Spinal cord (tissue), 10 donors: ENCODE data around the gene CREG1. TPM values are rescaled to one million over a fixed set of nuclear protein-coding genes. Genes with fewer than 3 reads are reported as not detected.

ENCODE experiments used
- DNase-seq, 6 donors: peaks; one replicate each; pipeline versions ENCODE4 v3.0.0 to v3.0.0-alpha.2; 2013 to 2015; ENCODE audit warnings: low spot score in 6 of 6, low read depth in 4 of 6
- H3K27ac ChIP-seq: one replicate; pipeline ENCODE4 v1.5.1; 2013; ENCODE audit warnings: low read depth, low read length, control low read depth
- H3K27me3 ChIP-seq: one replicate; pipeline ENCODE4 v1.6.1; 2013; ENCODE audit warnings: low read length; ENCODE audit not compliant: control insufficient read depth, insufficient read depth
- H3K36me3 ChIP-seq: one replicate; pipeline ENCODE4 v1.6.1; 2013; ENCODE audit warnings: low read length; ENCODE audit not compliant: control insufficient read depth, insufficient read depth
- H3K4me1 ChIP-seq: one replicate; pipeline ENCODE4 v1.6.1; 2013; ENCODE audit warnings: low read length; ENCODE audit not compliant: control insufficient read depth, insufficient read depth
- H3K4me3 ChIP-seq: one replicate; pipeline ENCODE4 v1.5.1; 2013; ENCODE audit warnings: low read depth, low read length, control low read depth
- H3K9me3 ChIP-seq: one replicate; pipeline ENCODE4 v1.6.1; 2013; ENCODE audit warnings: low read length; ENCODE audit not compliant: control insufficient read depth, insufficient read depth
- WGBS: methylation state at CpG from one replicate; pipeline ENCODE4 v1.1.5; 2013; ENCODE audit warnings: missing lambda C conversion rate; ENCODE audit not compliant: insufficient coverage; 5-methylcytosine and 5-hydroxymethylcytosine counted together
- long read RNA-seq, 4 donors: transcript quantifications; one replicate each; lab custom pipeline, GENCODE V29; 2026
- polyA plus RNA-seq, 2 donors: library from polyadenylated mRNA; unstranded; fragments of 120-200 nt; gene quantifications; one replicate each; pipeline ENCODE4 v1.2.1, GENCODE V29; 2013; ENCODE audit not compliant: insufficient read length in 2 of 2
- total RNA-seq, 2 donors: library from RNA; depleted of rRNA in 1 of 2; stranded (reverse); fragments of 120-200 nt in 1 of 2; fragments of >200 nt in 1 of 2; gene quantifications; one replicate each; pipeline versions ENCODE4 v1.2.3 to v1.2.4, GENCODE V29; 2013 to 2014
- donor health status: healthy.

Gene CREG1
- total RNA-seq (10 to 100 TPM; 77.3 to 82.1 TPM), polyA plus RNA-seq (10 to 100 TPM; 68.6 to 69.7 TPM)
- long read RNA-seq, donor 1, transcript CREG1-201 (4 exons, 1,974 nt): major isoform, 55 of 62 reads
- long read RNA-seq, donor 1, partial matches to known transcripts: 7 of 62 reads
- long read RNA-seq, donor 1, other reads (novel, unspliced or antisense): 0 of 62 reads
- long read RNA-seq, donor 2, transcript CREG1-201 (4 exons, 1,974 nt): major isoform, 16 of 16 reads
- long read RNA-seq, donor 2, partial matches to known transcripts: 0 of 16 reads
- long read RNA-seq, donor 2, other reads (novel, unspliced or antisense): 0 of 16 reads
- long read RNA-seq, donor 3, transcript CREG1-201 (4 exons, 1,974 nt): major isoform, 27 of 27 reads
- long read RNA-seq, donor 3, partial matches to known transcripts: 0 of 27 reads
- long read RNA-seq, donor 3, other reads (novel, unspliced or antisense): 0 of 27 reads
- long read RNA-seq, donor 4, transcript CREG1-201 (4 exons, 1,974 nt): major isoform, 70 of 80 reads
- long read RNA-seq, donor 4, partial matches to known transcripts: 10 of 80 reads
- long read RNA-seq, donor 4, other reads (novel, unspliced or antisense): 0 of 80 reads

DNA sequence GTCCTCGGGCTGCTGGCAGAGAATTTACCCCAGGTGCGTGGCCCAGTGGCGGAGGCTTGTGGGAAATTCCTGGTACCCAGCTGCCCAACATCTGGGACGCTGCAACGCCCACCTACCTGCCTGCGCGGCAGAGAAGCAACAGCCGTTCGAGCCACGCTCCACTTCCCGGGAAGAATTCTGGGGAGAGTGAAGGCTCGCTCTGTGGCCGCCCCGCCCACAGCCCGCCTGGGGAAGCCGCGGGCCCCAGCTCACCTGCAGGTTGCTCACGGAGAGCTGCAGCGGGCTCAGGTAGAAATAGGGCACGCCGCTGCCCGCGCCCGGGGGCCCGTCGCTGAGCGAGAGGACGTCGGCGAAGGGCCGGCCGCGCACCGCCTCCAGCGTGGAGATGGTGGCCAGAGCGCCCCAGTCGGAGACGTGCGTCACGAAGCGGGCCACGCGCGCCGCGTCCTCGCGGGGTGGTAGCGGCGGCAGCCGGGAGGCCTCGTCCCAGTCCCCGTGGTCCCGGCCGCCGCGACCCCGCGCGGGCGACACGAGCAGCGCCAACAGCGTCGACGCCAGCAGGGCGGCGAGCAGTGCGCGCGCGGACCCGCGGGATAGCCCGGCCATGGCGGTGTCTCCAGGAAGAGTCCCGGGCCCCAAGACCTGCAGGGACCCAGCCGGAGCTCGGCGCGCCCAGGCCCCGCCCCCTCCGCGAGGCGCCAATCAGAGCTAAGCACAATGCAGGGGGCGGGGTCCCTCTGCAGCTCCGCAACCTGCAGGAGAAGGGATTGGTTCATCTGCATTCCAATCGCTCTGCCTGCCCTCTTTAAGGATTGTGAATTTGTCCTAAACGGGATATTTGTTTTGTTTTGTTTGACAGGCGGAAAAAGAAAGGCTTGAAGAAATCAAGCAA is at the start of gene CREG1:
TSS of gene CREG1 (minus strand) at position 627 of the 892 bp plus-strand sequence.
- peaks cover 13% of the 10 kb centered on the region for H3K4me1 ChIP-seq
- H3K27ac ChIP-seq: no peak within 1 kb of the TSS
- H3K4me3 ChIP-seq: peak within 1 kb of the TSS; percentile 55
- H3K9me3 ChIP-seq: no peaks in the 10 kb centered on the region
- DNase-seq: peak in 5 of 6 donors; percentile 76 to 98 (median 86)
- 1% methylated on average over 87 of the region's 90 CpGs for WGBS
- no peaks in the 10 kb centered on the region for H3K27me3 ChIP-seq
- no peaks in the 10 kb centered on the region for H3K36me3 ChIP-seq

DNA sequence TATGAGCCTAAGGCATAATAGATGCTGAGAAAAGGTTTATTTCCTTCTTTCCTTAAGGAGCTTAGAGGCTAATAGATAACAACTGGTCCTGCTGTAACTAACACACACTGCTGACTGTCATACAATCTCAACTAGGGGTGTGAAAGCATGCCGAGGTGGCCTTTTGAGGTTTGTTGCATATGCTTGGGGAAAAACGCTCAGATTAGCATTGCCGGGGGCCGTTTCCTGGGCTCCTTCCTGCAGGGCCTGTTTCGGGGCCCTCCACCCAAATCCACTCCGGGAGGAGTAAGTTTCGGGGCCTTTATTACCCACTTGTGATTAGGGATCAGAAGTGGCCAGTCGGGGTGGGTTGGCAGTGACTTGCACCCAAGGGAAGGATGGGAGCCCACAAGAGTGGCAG is 49.3 kb upstream of the CREG1 start:
- DNase-seq: no peak

DNA sequence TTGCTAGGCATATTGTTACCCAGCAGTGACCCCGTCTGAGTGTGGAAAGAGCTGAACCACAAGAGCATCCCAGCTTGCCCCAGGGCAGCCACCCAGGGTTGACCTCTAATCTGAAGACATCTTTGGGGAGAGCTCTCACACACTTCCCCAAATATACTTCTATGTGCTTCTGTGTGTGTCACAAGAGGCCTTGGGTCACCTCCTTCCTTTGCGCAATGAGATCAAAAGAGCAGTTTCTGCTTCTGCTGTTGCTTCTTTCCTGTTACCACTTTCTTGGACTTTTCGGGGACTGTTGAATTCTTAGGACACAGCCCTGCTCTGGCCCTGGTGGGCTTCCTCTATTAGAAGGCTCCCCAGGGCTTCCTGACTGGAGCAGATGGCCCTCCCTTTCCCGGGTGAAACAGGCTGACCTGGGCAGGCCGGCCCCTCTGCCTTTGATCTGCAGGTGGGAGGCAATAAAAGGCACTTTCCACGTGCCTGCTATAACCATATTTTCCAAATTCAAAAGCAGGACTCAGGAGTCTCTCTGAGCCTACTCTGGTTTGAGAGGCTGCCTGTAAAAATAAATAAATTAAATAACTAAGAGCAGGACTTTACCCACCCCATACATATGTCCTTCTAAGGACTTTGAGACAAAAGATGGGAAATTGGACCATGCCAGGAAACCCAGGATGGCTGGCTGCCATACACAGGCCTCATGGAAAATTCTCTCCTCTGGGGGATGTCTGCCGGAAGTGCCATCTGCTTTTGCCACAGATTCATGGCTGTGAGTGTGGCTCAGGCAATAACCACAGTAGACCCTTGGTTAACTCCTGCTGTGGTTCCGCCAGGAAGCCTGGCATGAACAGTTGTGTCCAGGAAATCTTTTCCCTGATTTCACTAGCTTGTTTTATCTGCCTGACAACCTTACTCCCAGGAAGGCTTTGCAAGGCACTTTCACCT is 48.2 kb upstream of the CREG1 start:
- H3K4me3 ChIP-seq: no peak overlapping the region
- H3K4me1 ChIP-seq: peaks cover 8% of the 10 kb centered on the region
- peak in 2 of 6 donors; percentile 21 to 24 for DNase-seq
- 67% methylated on average over 5 of the region's 8 CpGs for WGBS
- H3K27me3 ChIP-seq: no peaks in the 10 kb centered on the region
- H3K9me3 ChIP-seq: no peaks in the 10 kb centered on the region
- H3K36me3 ChIP-seq: no peaks in the 10 kb centered on the region
- H3K27ac ChIP-seq: peak overlapping the region; percentile 30

More for the DNA sequence above, 49.3 kb upstream of the CREG1 start:
- Histone ChIP-seq H3K4me1 (peaks cover 8% of the 10 kb centered on the region), H3K9me3 (peaks cover 4% of the 10 kb centered on the region), H3K27ac (no peak overlapping the region), H3K36me3 (no peaks in the 10 kb centered on the region), H3K27me3 (no peaks in the 10 kb centered on the region), H3K4me3 (no peak overlapping the region)
- 82% methylated on average over 8 of the region's 8 CpGs for WGBS

DNA sequence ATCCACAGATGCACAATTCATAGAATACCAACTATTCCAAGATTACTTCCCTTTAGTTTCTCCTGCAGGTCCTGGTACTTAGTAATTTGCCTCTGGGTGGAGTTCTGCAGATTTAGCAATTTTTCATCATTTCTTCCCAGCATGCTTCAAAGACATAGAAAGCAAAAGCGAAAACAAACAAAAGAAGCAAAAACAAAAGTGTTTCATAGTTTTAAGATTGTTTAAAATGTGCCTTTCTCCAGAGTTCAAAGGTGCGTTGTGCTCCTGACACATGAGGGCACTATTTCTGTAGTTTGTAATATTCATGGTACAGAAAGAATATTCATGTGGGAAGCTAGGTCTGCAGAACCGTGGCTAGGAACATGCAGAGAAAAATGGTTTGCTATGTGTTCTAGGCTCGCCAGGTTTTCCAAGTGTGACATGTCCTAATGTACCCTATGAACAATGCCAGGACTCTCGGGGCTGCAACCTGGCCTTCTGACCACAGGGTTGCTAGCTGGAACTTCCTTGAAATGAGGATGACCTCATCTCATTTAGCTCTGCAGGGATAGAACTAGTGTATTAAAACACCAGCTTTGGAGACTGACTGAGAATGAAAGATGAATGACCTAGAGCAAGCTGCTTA is 46.5 kb upstream of the CREG1 start:
- 52% methylated on average over 4 of the region's 5 CpGs for WGBS
- no peaks in the 10 kb centered on the region for H3K36me3 ChIP-seq
- no peak overlapping the region for H3K27ac ChIP-seq
- H3K4me3 ChIP-seq: no peak overlapping the region
- no peaks in the 10 kb centered on the region for H3K9me3 ChIP-seq
- no peaks in the 10 kb centered on the region for H3K27me3 ChIP-seq
- peaks cover 8% of the 10 kb centered on the region for H3K4me1 ChIP-seq
- DNase-seq: peak in 3 of 6 donors; percentile 10 to 51 (median 43)

DNA sequence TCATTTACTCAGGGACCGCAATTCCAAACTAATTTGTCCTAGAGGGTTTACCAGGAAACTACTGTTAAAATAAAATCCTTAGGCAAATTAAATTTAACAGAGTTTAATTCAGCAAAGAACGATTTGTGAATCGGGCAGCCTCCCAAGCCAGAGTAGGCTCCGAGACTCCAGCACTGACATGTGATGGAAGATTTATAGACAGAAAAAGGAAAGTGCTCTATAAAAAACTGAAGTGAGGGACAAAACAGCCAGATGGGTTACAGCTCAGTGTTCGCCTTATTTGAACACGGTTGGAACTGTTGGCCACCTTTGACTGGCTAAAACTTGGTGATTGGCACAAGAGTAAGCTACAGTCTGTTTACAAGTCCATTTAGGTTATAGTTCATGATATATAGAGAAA is 41.3 kb upstream of the CREG1 start:
- Histone ChIP-seq H3K4me1 (no peaks in the 10 kb centered on the region), H3K36me3 (no peaks in the 10 kb centered on the region), H3K4me3 (no peak overlapping the region), H3K27ac (no peak overlapping the region), H3K27me3 (no peaks in the 10 kb centered on the region), H3K9me3 (no peaks in the 10 kb centered on the region)
- peak in 1 of 6 donors; percentile 48 for DNase-seq
- WGBS: 35% methylated on average over 5 of the region's 6 CpGs

DNA sequence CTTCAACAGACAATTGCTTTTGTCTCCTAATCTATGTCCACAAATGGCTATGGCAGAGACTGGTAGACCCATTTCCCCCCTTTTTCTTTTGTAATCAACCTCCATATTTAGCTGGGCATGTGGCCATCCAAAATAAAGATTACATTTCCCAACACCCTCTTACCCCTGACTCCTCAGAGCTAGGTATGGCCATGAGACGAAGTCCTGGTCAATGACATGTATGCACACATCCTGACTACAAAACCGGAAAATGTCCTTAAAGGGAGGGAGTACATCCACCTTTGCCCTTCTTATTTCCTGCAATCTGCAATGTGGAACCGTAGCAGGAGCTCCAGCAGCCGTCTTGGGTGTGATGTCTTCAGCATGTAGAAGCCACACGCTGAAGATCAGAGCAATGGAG is 40.3 kb upstream of the CREG1 start:
- Histone ChIP-seq H3K9me3 (no peaks in the 10 kb centered on the region), H3K36me3 (no peaks in the 10 kb centered on the region), H3K4me3 (no peak overlapping the region), H3K4me1 (no peaks in the 10 kb centered on the region), H3K27me3 (no peaks in the 10 kb centered on the region), H3K27ac (no peak overlapping the region)
- no peak for DNase-seq
- 83% methylated on average over 5 of the region's 5 CpGs for WGBS

DNA sequence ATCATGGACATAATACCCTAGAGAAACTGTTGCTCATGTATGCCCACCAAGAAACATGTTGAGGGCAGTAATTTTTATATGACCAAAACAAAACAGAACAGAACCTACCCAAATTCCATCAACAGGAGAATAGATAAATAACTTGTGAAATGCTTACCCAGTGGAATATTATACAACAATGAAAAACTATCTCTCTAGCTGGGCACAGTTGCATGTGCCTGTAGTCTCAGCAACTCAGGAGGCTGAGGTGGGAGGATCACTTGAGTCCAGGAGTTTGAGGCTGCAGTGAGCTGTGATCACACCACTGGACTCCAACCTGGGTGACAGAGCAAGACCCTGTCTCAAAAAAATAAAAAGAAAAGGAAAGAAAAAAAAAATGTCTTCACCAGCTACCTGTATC is 38.9 kb upstream of the CREG1 start:
- H3K9me3 ChIP-seq: peaks cover 2% of the 10 kb centered on the region
- DNase-seq: no peak

DNA sequence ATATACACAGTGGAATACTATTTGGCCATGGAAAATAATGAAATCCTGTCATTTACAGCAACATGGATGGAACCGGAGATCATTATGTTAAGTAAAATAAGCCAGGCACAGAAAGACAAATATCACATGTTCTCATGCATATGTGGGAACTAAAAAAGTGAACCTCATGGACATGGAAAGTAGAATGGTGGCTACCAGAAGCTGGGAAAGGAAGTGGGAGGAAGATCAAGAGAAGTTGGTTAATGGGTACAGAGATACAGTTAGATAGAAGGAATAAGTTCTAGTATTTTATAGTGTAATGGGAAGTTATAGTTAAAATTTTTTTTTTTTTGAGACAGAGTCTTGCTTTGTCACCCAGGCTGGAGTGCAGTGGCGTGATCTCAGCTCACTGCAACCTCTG is 34.8 kb upstream of the CREG1 start:
- H3K27me3 ChIP-seq: no peaks in the 10 kb centered on the region
- no peak overlapping the region for H3K27ac ChIP-seq
- no peaks in the 10 kb centered on the region for H3K36me3 ChIP-seq
- no peak for DNase-seq
- H3K4me1 ChIP-seq: no peaks in the 10 kb centered on the region
- no CpG with 5 or more reads among the region's 2 CpGs for WGBS
- H3K9me3 ChIP-seq: peaks cover 2% of the 10 kb centered on the region
- H3K4me3 ChIP-seq: no peak overlapping the region

More for the DNA sequence above, 38.9 kb upstream of the CREG1 start:
- H3K4me3 ChIP-seq: no peak overlapping the region
- H3K4me1 ChIP-seq: no peaks in the 10 kb centered on the region
- no peak overlapping the region for H3K27ac ChIP-seq
- H3K27me3 ChIP-seq: no peaks in the 10 kb centered on the region
- H3K36me3 ChIP-seq: no peaks in the 10 kb centered on the region
